Neural progenitor cell (in vitro differentiated cells): ENCODE measurements around the gene CLNS1A. TPM values are rescaled to one million over a fixed set of nuclear protein-coding genes. Genes with fewer than 3 reads are reported as not detected.

Source experiments
- DNase-seq: peaks from one replicate; pipeline ENCODE4 v3.0.0-alpha.2; 2016; ENCODE audit warnings: low spot score
- H2AFZ ChIP-seq: fragments of 200-600 bp; sonication (generic); replicated peaks from 2 replicates; pipeline ENCODE4 v1.6.1; 2016; ENCODE audit warnings: antibody characterized with exemption
- H3F3A ChIP-seq: fragments of 200-600 bp; sonication (generic); 2 replicates; pipeline ENCODE4 v1.6.1; 2016; ENCODE audit warnings: antibody characterized with exemption, low read depth
- H3K27ac ChIP-seq: fragments of 200-600 bp; sonication (generic); 2 replicates; pipeline ENCODE4 v1.5.1; 2016; ENCODE audit warnings: mild to moderate bottlenecking
- H3K27me3 ChIP-seq: fragments of 200-600 bp; sonication (generic); 2 replicates; pipeline ENCODE4 v1.6.1; 2016; ENCODE audit warnings: mild to moderate bottlenecking, moderate library complexity
- H3K36me3 ChIP-seq: fragments of 200-600 bp; sonication (generic); 2 replicates; pipeline ENCODE4 v1.5.1; 2016
- H3K4me1 ChIP-seq: fragments of 200-600 bp; sonication (generic); 2 replicates; pipeline ENCODE4 v1.6.1; 2016; ENCODE audit warnings: mixed run types
- H3K4me2 ChIP-seq: fragments of 200-600 bp; sonication (generic); 2 replicates; pipeline ENCODE4 v1.6.1; 2016
- H3K4me3 ChIP-seq: fragments of 200-600 bp; sonication (generic); 2 replicates; pipeline ENCODE4 v1.5.1; 2016
- H3K79me2 ChIP-seq: fragments of 200-600 bp; sonication (generic); 2 replicates; pipeline ENCODE4 v1.6.1; 2016; ENCODE audit warnings: low read depth
- H3K9ac ChIP-seq: fragments of 200-600 bp; sonication (generic); 2 replicates; pipeline ENCODE4 v1.6.1; 2016
- H3K9me3 ChIP-seq: fragments of 200-600 bp; sonication (generic); 2 replicates; pipeline ENCODE4 v1.5.1; 2016; ENCODE audit warnings: low read depth
- H4K20me1 ChIP-seq: fragments of 200-600 bp; sonication (generic); 2 replicates; pipeline ENCODE4 v1.6.1; 2016; ENCODE audit warnings: low read depth
- H3K27ac Mint-ChIP-seq: 3 replicates; pipeline ENCODE4 v1.8.0; 2021; ENCODE audit warnings: mixed read lengths
- H3K27me3 Mint-ChIP-seq: 2 replicates; pipeline ENCODE4 v1.8.0; 2022; ENCODE audit warnings: low read depth, mild to moderate bottlenecking, inconsistent platforms, moderate library complexity, mixed read lengths; ENCODE audit not compliant: insufficient read depth
- H3K36me3 Mint-ChIP-seq: 3 replicates; pipeline ENCODE4 v1.8.0; 2021; ENCODE audit warnings: mixed read lengths
- H3K4me1 Mint-ChIP-seq: 3 replicates; pipeline ENCODE4 v1.8.0; 2021; ENCODE audit warnings: mixed read lengths
- H3K4me3 Mint-ChIP-seq: 3 replicates; pipeline ENCODE4 v1.8.0; 2021; ENCODE audit warnings: mild to moderate bottlenecking, moderate library complexity, mixed read lengths
- H3K9me3 Mint-ChIP-seq: 3 replicates; pipeline ENCODE4 v1.8.0; 2020; ENCODE audit warnings: mixed read lengths
- CTCF ChIP-seq: fragments of 200-600 bp; sonication (generic); IDR thresholded peaks from 2 replicates; pipeline ENCODE4 v1.5.1; 2017; ENCODE audit warnings: antibody characterized with exemption, mild to moderate bottlenecking
- EZH2 ChIP-seq: fragments of 200-600 bp; sonication (generic); IDR thresholded peaks from 2 replicates; pipeline ENCODE4 v1.6.1; 2017; ENCODE audit warnings: antibody characterized with exemption, mild to moderate bottlenecking, moderate library complexity
- EZH2phosphoT487 ChIP-seq: fragments of 200-600 bp; sonication (generic); IDR thresholded peaks from 2 replicates; pipeline ENCODE4 v1.6.1; 2017; ENCODE audit warnings: antibody characterized with exemption
- total RNA-seq: library from RNA; depleted of rRNA; stranded (reverse); fragments of >200 nt; gene quantifications from 2 replicates; pipeline ENCODE4 v1.2.3, GENCODE V29; 2015; ENCODE audit warnings: low replicate concordance

Gene CLNS1A
- total RNA-seq, 1 donor from 2014 or later: 413 TPM

GRCh38 chr11:77609234-77609633 lies 28.4 kb downstream of the CLNS1A start:
- H4K20me1 ChIP-seq: no peaks in the 10 kb centered on the region
- Mint-ChIP-seq H3K27me3 (no peaks in the 10 kb centered on the region), H3K9me3 (no peaks in the 10 kb centered on the region), H3K4me3 (no peak overlapping the region), H3K27ac (no peak overlapping the region), H3K36me3 (peaks cover 2% of the 10 kb centered on the region), H3K4me1 (no peaks in the 10 kb centered on the region)
- H3K36me3 ChIP-seq: no peaks in the 10 kb centered on the region
- no peak overlapping the region for H3K4me3 ChIP-seq
- no peaks in the 10 kb centered on the region for H3K79me2 ChIP-seq
- no peak for DNase-seq
- H3K4me1 ChIP-seq: no peaks in the 10 kb centered on the region
- H3K27ac ChIP-seq: no peak overlapping the region
- no peaks in the 10 kb centered on the region for H3F3A ChIP-seq
- no peaks in the 10 kb centered on the region for H3K9me3 ChIP-seq
- TF ChIP-seq CTCF: no peak
- no peak overlapping the region for H3K4me2 ChIP-seq
- no peaks in the 10 kb centered on the region for H3K27me3 ChIP-seq
- H2AFZ ChIP-seq: no peak overlapping the region
- H3K9ac ChIP-seq: no peak overlapping the region

GRCh38 chr11:77604281-77604680 lies 33.3 kb downstream of the CLNS1A start:
- no peak overlapping the region for H3K9ac ChIP-seq
- no peaks in the 10 kb centered on the region for H3F3A ChIP-seq
- DNase-seq: no peak
- H3K4me1 ChIP-seq: no peaks in the 10 kb centered on the region
- H3K9me3 Mint-ChIP-seq: no peaks in the 10 kb centered on the region
- peaks cover 15% of the 10 kb centered on the region for H3K4me1 Mint-ChIP-seq
- TF ChIP-seq CTCF (no peak), EZH2 (no peak), EZH2phosphoT487 (no peak)
- H3K9me3 ChIP-seq: no peaks in the 10 kb centered on the region
- H3K27me3 ChIP-seq: no peaks in the 10 kb centered on the region
- H3K27ac Mint-ChIP-seq: no peak overlapping the region
- H3K36me3 ChIP-seq: no peaks in the 10 kb centered on the region
- no peak overlapping the region for H3K4me2 ChIP-seq
- no peaks in the 10 kb centered on the region for H4K20me1 ChIP-seq
- H3K4me3 Mint-ChIP-seq: no peak overlapping the region
- H3K27ac ChIP-seq: no peak overlapping the region
- no peaks in the 10 kb centered on the region for H3K36me3 Mint-ChIP-seq
- H3K27me3 Mint-ChIP-seq: no peaks in the 10 kb centered on the region
- no peak overlapping the region for H3K4me3 ChIP-seq
- no peak overlapping the region for H2AFZ ChIP-seq
- no peaks in the 10 kb centered on the region for H3K79me2 ChIP-seq

GRCh38 chr11:77602381-77603088 lies 35.1 kb downstream of the CLNS1A start:
- no peaks in the 10 kb centered on the region for H4K20me1 ChIP-seq
- Mint-ChIP-seq H3K27ac (no peak overlapping the region), H3K9me3 (no peaks in the 10 kb centered on the region), H3K27me3 (no peaks in the 10 kb centered on the region), H3K4me1 (peaks cover 15% of the 10 kb centered on the region), H3K4me3 (no peak overlapping the region), H3K36me3 (no peaks in the 10 kb centered on the region)
- no peaks in the 10 kb centered on the region for H3K36me3 ChIP-seq
- no peak for TF ChIP-seq EZH2phosphoT487
- no peak for TF ChIP-seq EZH2
- no peak for TF ChIP-seq CTCF
- no peaks in the 10 kb centered on the region for H3K4me1 ChIP-seq
- H3K79me2 ChIP-seq: no peaks in the 10 kb centered on the region
- H3K4me3 ChIP-seq: no peak overlapping the region
- H3K27me3 ChIP-seq: no peaks in the 10 kb centered on the region
- no peaks in the 10 kb centered on the region for H3K9me3 ChIP-seq
- H2AFZ ChIP-seq: no peak overlapping the region
- no peak for DNase-seq
- no peak overlapping the region for H3K27ac ChIP-seq
- H3K4me2 ChIP-seq: no peak overlapping the region
- H3F3A ChIP-seq: no peaks in the 10 kb centered on the region
- no peak overlapping the region for H3K9ac ChIP-seq
